Measurements from ENCODE around the gene TLE1. TPM values are rescaled to one million over a fixed set of nuclear protein-coding genes. Genes with fewer than 3 reads are reported as not detected.

Gene TLE1
- total and polyA plus RNA-seq, 9 of the 15 experiments (the other 6 are each of a cell fraction or from before 2014, with no cell fraction given) = 0.11 TPM; not detected in 8

DNA sequence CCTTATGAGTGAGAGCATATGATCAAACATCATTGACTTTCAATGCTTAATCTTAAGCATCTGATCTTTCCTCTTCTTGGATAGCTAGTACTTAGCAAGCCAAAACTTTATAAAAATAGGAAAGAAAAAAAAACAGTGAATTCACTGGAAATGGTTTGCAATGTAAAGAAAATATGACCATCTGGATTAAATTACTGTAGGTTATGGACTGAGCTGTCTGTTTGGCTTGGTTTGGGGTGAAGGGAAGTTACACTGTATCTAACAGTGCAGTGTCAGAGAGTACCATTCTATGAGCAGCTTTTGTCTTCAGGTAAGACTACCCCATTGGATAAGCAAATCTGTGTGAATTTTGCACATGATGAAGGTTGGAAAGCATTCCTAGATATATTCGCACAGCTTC, 151.4 kb downstream of the TLE1 start (continued):
- TF ChIP-seq, protein P1, sequence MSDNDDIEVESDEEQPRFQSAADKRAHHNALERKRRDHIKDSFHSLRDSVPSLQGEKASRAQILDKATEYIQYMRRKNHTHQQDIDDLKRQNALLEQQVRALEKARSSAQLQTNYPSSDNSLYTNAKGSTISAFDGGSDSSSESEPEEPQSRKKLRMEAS (CRISPR knock-in tag; IDR thresholded peaks at IDR 0.05) = no peak
- TF ChIP-seq, protein P2, sequence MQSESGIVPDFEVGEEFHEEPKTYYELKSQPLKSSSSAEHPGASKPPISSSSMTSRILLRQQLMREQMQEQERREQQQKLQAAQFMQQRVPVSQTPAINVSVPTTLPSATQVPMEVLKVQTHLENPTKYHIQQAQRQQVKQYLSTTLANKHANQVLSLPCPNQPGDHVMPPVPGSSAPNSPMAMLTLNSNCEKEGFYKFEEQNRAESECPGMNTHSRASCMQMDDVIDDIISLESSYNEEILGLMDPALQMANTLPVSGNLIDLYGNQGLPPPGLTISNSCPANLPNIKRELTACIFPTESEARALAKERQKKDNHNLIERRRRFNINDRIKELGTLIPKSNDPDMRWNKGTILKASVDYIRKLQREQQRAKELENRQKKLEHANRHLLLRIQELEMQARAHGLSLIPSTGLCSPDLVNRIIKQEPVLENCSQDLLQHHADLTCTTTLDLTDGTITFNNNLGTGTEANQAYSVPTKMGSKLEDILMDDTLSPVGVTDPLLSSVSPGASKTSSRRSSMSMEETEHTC (IDR thresholded peaks at IDR 0.05) = no peak
- TF ChIP-seq ZNF76 (CRISPR knock-in tag; IDR thresholded peaks at IDR 0.05; ENCODE audit: borderline replicate concordance) = no peak
- TF ChIP-seq PHF8 (IDR thresholded peaks at IDR 0.05; ENCODE audit: borderline replicate concordance, low read length) = no peak
- TF ChIP-seq SMAD2 (IDR thresholded peaks at IDR 0.05; ENCODE audit: low read depth, low read length) = no peak

DNA sequence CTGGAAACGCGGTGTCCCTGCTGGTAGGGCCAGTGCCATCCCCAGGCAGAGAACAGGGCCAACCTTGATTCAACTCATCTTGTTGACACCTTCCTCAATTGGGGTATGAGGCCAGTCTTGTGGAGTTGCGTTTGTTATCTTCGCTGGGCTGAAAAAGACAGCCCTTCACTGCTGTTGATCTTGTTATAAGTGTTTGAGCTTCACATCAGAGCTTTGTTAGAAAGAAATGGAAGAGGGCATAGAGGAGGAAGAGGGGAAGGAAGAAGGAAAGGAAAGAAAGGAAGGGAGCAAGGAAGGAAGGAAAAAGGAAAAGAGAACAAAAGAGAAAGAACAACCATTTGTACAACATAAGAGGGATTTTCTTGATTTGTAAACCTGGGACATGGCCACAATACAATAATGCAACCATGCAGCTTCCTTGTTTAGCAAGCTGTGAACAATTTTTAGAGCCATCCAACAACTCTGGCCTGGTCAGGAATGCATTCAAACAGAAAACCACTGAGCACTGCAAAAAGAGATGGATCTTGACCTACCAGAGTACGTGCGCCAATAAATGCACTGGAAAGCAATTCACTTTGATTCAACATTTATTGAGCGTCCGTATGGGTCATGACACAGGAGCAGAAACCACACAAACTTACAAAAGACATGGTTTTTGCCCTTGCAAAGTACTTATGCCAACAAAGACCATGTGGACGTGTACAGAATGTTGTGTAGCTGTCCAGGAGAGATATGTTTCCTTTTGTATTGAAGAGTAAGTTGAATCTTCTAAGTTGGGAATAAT, 152.9 kb downstream of the TLE1 start:
- ATAC-seq = no peak
- H3K27me3 ChIP-seq (ENCODE audit: control insufficient read depth in 2 of 2, insufficient read depth in 2 of 2, low read length in 2 of 2) = no peaks in the 10 kb centered on the region
- no peaks in the 10 kb centered on the region for H3K79me2 ChIP-seq (ENCODE audit: control insufficient read depth, insufficient read depth, low read length)
- in situ Hi-C loops (cut with MboI) (no loop called here), intact Hi-C loops (cut with micrococcal nuclease) (no loop called here)
- no peaks in the 10 kb centered on the region for H3K4me1 ChIP-seq (replicated peaks in 1 of 2; ENCODE audit: control insufficient read depth in 2 of 2, insufficient read depth in 2 of 2, low read length in 2 of 2)
- no peak overlapping the region for H3K27ac ChIP-seq (ENCODE audit: extremely low read depth, low read depth, low read length)
- no peak for FAIRE-seq
- H3K36me3 ChIP-seq (ENCODE audit: control insufficient read depth, insufficient read depth, low read length) = no peaks in the 10 kb centered on the region
- ChIA-PET POLR2A (no interaction called here), CTCF (ENCODE audit: low intra/inter-chr PET ratio) (no interaction called here)
- H3K9me1 ChIP-seq (ENCODE audit: control insufficient read depth, insufficient read depth, low read length) = no peaks in the 10 kb centered on the region
- DNase-seq (ENCODE audit: extremely low read depth in 1 of 4, low spot score in 3 of 4) = no peak
- BruUV-seq (replicated peaks) = no TSS peak
- no peak overlapping the region for H3K9ac ChIP-seq (ENCODE audit: insufficient read depth in 1 of 2, low read depth in 2 of 2, low read length in 2 of 2)
- no peaks in the 10 kb centered on the region for H3K9me3 ChIP-seq (replicated peaks; ENCODE audit: control insufficient read depth, insufficient read depth, low read depth, low read length)
- no peak overlapping the region for H3K4me3 ChIP-seq
- no peaks in the 10 kb centered on the region for H4K20me1 ChIP-seq (replicated peaks; ENCODE audit: control insufficient read depth, insufficient read depth, low read length)
- 0% methylated on average over 9 of the region's 9 CpGs for WGBS (ENCODE audit: insufficient coverage, low coverage, missing lambda C conversion rate)
- H3K4me2 ChIP-seq (ENCODE audit: insufficient read depth, low read length) = no peak overlapping the region
- H2AFZ ChIP-seq (ENCODE audit: low read depth, low read length) = no peak overlapping the region
- TF ChIP-seq CBX3 (IDR thresholded peaks at IDR 0.05; ENCODE audit: borderline replicate concordance in 1 of 2, low read length in 2 of 2) (no peak), SMARCE1 (IDR thresholded peaks at IDR 0.05) (no peak), GTF2F1 (IDR thresholded peaks at IDR 0.05; ENCODE audit: low read depth, low read length) (no peak), ZBED1 (IDR thresholded peaks at IDR 0.05) (no peak), SLC30A9 (CRISPR knock-in tag; IDR thresholded peaks at IDR 0.05) (no peak), SMAD3 (CRISPR knock-in tag; conservative IDR thresholded peaks at IDR 0.05) (no peak), CBX1 (IDR thresholded peaks at IDR 0.05; ENCODE audit: low read depth) (no peak), NCOA2 (IDR thresholded peaks at IDR 0.05; ENCODE audit: partially characterized antibody in 2 of 2) (no peak)
- TF ChIP-seq, protein P3, sequence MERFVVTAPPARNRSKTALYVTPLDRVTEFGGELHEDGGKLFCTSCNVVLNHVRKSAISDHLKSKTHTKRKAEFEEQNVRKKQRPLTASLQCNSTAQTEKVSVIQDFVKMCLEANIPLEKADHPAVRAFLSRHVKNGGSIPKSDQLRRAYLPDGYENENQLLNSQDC (CRISPR knock-in tag; IDR thresholded peaks at IDR 0.05) = no peak
- TF ChIP-seq, protein P4, sequence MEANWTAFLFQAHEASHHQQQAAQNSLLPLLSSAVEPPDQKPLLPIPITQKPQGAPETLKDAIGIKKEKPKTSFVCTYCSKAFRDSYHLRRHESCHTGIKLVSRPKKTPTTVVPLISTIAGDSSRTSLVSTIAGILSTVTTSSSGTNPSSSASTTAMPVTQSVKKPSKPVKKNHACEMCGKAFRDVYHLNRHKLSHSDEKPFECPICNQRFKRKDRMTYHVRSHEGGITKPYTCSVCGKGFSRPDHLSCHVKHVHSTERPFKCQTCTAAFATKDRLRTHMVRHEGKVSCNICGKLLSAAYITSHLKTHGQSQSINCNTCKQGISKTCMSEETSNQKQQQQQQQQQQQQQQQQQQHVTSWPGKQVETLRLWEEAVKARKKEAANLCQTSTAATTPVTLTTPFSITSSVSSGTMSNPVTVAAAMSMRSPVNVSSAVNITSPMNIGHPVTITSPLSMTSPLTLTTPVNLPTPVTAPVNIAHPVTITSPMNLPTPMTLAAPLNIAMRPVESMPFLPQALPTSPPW (CRISPR knock-in tag; IDR thresholded peaks at IDR 0.05) = no peak
- TF ChIP-seq, protein P5, sequence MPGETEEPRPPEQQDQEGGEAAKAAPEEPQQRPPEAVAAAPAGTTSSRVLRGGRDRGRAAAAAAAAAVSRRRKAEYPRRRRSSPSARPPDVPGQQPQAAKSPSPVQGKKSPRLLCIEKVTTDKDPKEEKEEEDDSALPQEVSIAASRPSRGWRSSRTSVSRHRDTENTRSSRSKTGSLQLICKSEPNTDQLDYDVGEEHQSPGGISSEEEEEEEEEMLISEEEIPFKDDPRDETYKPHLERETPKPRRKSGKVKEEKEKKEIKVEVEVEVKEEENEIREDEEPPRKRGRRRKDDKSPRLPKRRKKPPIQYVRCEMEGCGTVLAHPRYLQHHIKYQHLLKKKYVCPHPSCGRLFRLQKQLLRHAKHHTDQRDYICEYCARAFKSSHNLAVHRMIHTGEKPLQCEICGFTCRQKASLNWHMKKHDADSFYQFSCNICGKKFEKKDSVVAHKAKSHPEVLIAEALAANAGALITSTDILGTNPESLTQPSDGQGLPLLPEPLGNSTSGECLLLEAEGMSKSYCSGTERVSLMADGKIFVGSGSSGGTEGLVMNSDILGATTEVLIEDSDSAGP (CRISPR knock-in tag; IDR thresholded peaks at IDR 0.05) = no peak
- TF ChIP-seq, protein P1 (CRISPR knock-in tag; IDR thresholded peaks at IDR 0.05) = no peak
